GM23338 (cell line): Measurements from ENCODE around the gene ZBTB26. TPM values are rescaled to one million over a fixed set of nuclear protein-coding genes. Genes with fewer than 3 reads are reported as not detected.

ENCODE experiments used
- ATAC-seq: fragments of 200-7000 bp; cut with Tn5 transposase; 3 replicates; pipeline ENCODE4 v1.9.1; 2020
- DNase-seq: peaks from one replicate; pipeline ENCODE4 v3.0.0-alpha.2; 2015; ENCODE audit warnings: low spot score
- H2AFZ ChIP-seq: fragments of 200-600 bp; sonication (generic); 2 replicates; pipeline ENCODE4 v1.8.0; 2016; ENCODE audit warnings: antibody characterized with exemption, mild to moderate bottlenecking, moderate library complexity
- H3F3A ChIP-seq: fragments of 200-600 bp; sonication (generic); replicated peaks from 2 replicates; pipeline ENCODE4 v1.8.0; 2017; ENCODE audit warnings: antibody characterized with exemption, mixed run types, low read depth
- H3K27ac ChIP-seq: fragments of 200-600 bp; sonication (generic); 2 replicates; pipeline ENCODE4 v1.6.1; 2016; ENCODE audit warnings: low read depth
- H3K27me3 ChIP-seq: fragments of 200-600 bp; sonication (generic); 2 replicates; pipeline ENCODE4 v1.8.0; 2016; ENCODE audit warnings: mild to moderate bottlenecking, mixed run types, moderate library complexity; ENCODE audit not compliant: insufficient read depth
- H3K36me3 ChIP-seq: fragments of 200-600 bp; sonication (generic); 2 replicates; pipeline ENCODE4 v1.8.0; 2016; ENCODE audit warnings: mild to moderate bottlenecking; ENCODE audit not compliant: insufficient read depth
- H3K4me1 ChIP-seq: fragments of 200-600 bp; sonication (generic); 2 replicates; pipeline ENCODE4 v1.8.0; 2016; ENCODE audit warnings: mild to moderate bottlenecking, moderate library complexity; ENCODE audit not compliant: insufficient read depth
- H3K4me2 ChIP-seq: fragments of 200-600 bp; sonication (generic); 2 replicates; pipeline ENCODE4 v1.7.1; 2017; ENCODE audit warnings: mixed run types
- H3K4me3 ChIP-seq: fragments of 200-600 bp; sonication (generic); 2 replicates; pipeline ENCODE4 v1.6.1; 2016; ENCODE audit warnings: mixed run types
- H3K79me2 ChIP-seq: fragments of 200-600 bp; sonication (generic); replicated peaks from 2 replicates; pipeline ENCODE4 v1.8.0; 2017; ENCODE audit warnings: mild to moderate bottlenecking; ENCODE audit not compliant: insufficient read depth
- H3K9me2 ChIP-seq: fragments of 200-600 bp; sonication (generic); 2 replicates; pipeline ENCODE4 v1.8.0; 2017; ENCODE audit not compliant: insufficient read depth
- H4K20me1 ChIP-seq: fragments of 200-600 bp; sonication (generic); replicated peaks from 2 replicates; pipeline ENCODE4 v1.8.0; 2017; ENCODE audit warnings: mild to moderate bottlenecking; ENCODE audit not compliant: insufficient read depth
- H3K27ac Mint-ChIP-seq: 2 replicates; pipeline ENCODE4 v1.8.0; 2020; ENCODE audit warnings: inconsistent platforms, mild to moderate bottlenecking, moderate library complexity, mixed read lengths
- H3K27me3 Mint-ChIP-seq: 3 replicates; pipeline ENCODE4 v1.8.0; 2022; ENCODE audit warnings: low read depth, mild to moderate bottlenecking, moderate library complexity, mixed read lengths, inconsistent platforms; ENCODE audit not compliant: insufficient read depth, poor library complexity
- H3K36me3 Mint-ChIP-seq: 3 replicates; pipeline ENCODE4 v1.8.0; 2021; ENCODE audit warnings: low read depth, mild to moderate bottlenecking, inconsistent platforms, moderate library complexity, mixed read lengths
- H3K4me1 Mint-ChIP-seq: 3 replicates; pipeline ENCODE4 v1.8.0; 2020; ENCODE audit warnings: mild to moderate bottlenecking, inconsistent platforms, mixed read lengths
- H3K4me3 Mint-ChIP-seq: 3 replicates; pipeline ENCODE4 v1.8.0; 2021; ENCODE audit warnings: moderate library complexity, mild to moderate bottlenecking, inconsistent platforms, mixed read lengths
- H3K9me3 Mint-ChIP-seq: 3 replicates; pipeline ENCODE4 v1.8.0; 2020; ENCODE audit warnings: moderate library complexity, mild to moderate bottlenecking, inconsistent platforms, mixed read lengths
- CREB1 ChIP-seq: fragments of 250-450 bp; sonication (Bioruptor Pico); IDR thresholded peaks from 2 replicates; pipeline ENCODE4 v1.5.0; 2020; ENCODE audit warnings: low read depth, mild to moderate bottlenecking, moderate library complexity
- CTCF ChIP-seq, 2 experiments: fragments of 200-600 bp in 1 of 2; sonication (generic) in 1 of 2; conservative IDR thresholded peaks; 2 replicates each; pipeline versions ENCODE4 v1.5.1 to v1.6.1; 2016 to 2017; ENCODE audit warnings: antibody characterized with exemption in 2 of 2, low read depth in 2 of 2, mild to moderate bottlenecking in 2 of 2, moderate library complexity in 1 of 2
- ETS1 ChIP-seq: IDR thresholded peaks from 2 replicates; pipeline ENCODE4 v1.6.1; 2016; ENCODE audit warnings: antibody characterized with exemption
- EZH2 ChIP-seq: fragments of 200-600 bp; sonication (generic); IDR thresholded peaks from one replicate; pipeline ENCODE4 v1.8.0; 2017; ENCODE audit warnings: antibody characterized with exemption, mild to moderate bottlenecking, low read depth; ENCODE audit not compliant: unreplicated experiment
- EZH2phosphoT487 ChIP-seq: fragments of 200-600 bp; sonication (generic); IDR thresholded peaks from one replicate; pipeline ENCODE4 v1.8.1; 2018; ENCODE audit warnings: antibody characterized with exemption; ENCODE audit not compliant: unreplicated experiment
- JUNB ChIP-seq: IDR thresholded peaks from one replicate; pipeline ENCODE4 v1.6.1; 2016; ENCODE audit warnings: antibody characterized with exemption; ENCODE audit not compliant: unreplicated experiment
- NANOG ChIP-seq: IDR thresholded peaks from 2 replicates; pipeline ENCODE4 v1.6.1; 2016; ENCODE audit warnings: antibody characterized with exemption, borderline replicate concordance
- POLR2AphosphoS5 ChIP-seq: IDR thresholded peaks from 2 replicates; pipeline ENCODE4 v1.6.1; 2016; ENCODE audit warnings: antibody characterized with exemption, low read depth
- REST ChIP-seq: IDR thresholded peaks from one replicate; pipeline ENCODE4 v1.6.1; 2018; ENCODE audit warnings: antibody characterized with exemption; ENCODE audit not compliant: unreplicated experiment
- STAT1 ChIP-seq: IDR thresholded peaks from one replicate; pipeline ENCODE4 v1.6.1; 2016; ENCODE audit warnings: antibody characterized with exemption; ENCODE audit not compliant: unreplicated experiment
- ZNF114 ChIP-seq: fragments of 250-450 bp; sonication (Bioruptor Pico); IDR thresholded peaks from 2 replicates; pipeline ENCODE4 v1.5.0; 2020; ENCODE audit warnings: mild to moderate bottlenecking, moderate library complexity
- ZNF331 ChIP-seq: fragments of 250-450 bp; sonication (Bioruptor Pico); IDR thresholded peaks from 2 replicates; pipeline ENCODE4 v1.5.0; 2020; ENCODE audit warnings: low read depth, mild to moderate bottlenecking, moderate library complexity
- ZNF462 ChIP-seq: fragments of 250-450 bp; sonication (Bioruptor Pico); IDR thresholded peaks from 2 replicates; pipeline ENCODE4 v1.5.0; 2020; ENCODE audit warnings: mild to moderate bottlenecking, moderate library complexity
- polyA plus RNA-seq: library from polyadenylated mRNA; unstranded; fragments of >200 nt; fragmentation: Nextera tagmentation; extraction: Ambion mirVana; gene quantifications from 2 replicates; pipeline ENCODE4 v1.2.1, GENCODE V29; 2016
- total RNA-seq: library from RNA; depleted of rRNA; stranded (reverse); fragments of >200 nt; shearing (Covaris generic); gene quantifications from 2 replicates; pipeline ENCODE4 v1.2.3, GENCODE V29; 2014

The ZBTB26 gene
- total and polyA plus RNA-seq, 2 experiments from 2014 or later = 3.0 to 9.0 TPM

GRCh38 chr9:122955961-122956360, 24.6 kb upstream of the ZBTB26 start:
- peaks cover 12% of the 10 kb centered on the region for H3K36me3 Mint-ChIP-seq
- H3K9me3 Mint-ChIP-seq = no peaks in the 10 kb centered on the region
- no peak for ATAC-seq

More at GRCh38 chr9:122955961-122956360, 24.6 kb upstream of the ZBTB26 start:
- TF ChIP-seq ZNF462 (CRISPR knock-in tag) = no peak
- no peak for TF ChIP-seq ZNF331 (CRISPR knock-in tag)
- no peak for TF ChIP-seq JUNB
- TF ChIP-seq POLR2AphosphoS5 = no peak
- TF ChIP-seq CREB1 = no peak
- TF ChIP-seq CTCF (conservative IDR thresholded peaks at IDR 0.05; ENCODE audit: low read depth in 2 of 2) = no peak
- no peak for TF ChIP-seq NANOG
- no peak for TF ChIP-seq REST
- no peak for TF ChIP-seq ZNF114
- no peak for TF ChIP-seq EZH2phosphoT487
- no peak for TF ChIP-seq STAT1
- TF ChIP-seq ETS1 = no peak
- no peak for TF ChIP-seq EZH2
- Histone ChIP-seq H2AFZ (no peak overlapping the region), H3F3A (no peaks in the 10 kb centered on the region), H3K9me2 (no peaks in the 10 kb centered on the region), H3K36me3 (peaks cover 3% of the 10 kb centered on the region; the same call in 1 of the 2 replicates), H3K4me2 (no peak overlapping the region), H3K4me1 (peaks cover 3% of the 10 kb centered on the region; the same call in 1 of the 2 replicates), H3K4me3 (no peak overlapping the region), H3K27me3 (no peaks in the 10 kb centered on the region), H3K79me2 (peaks cover 67% of the 10 kb centered on the region), H4K20me1 (0 out of 2 replicates have a peak, but pooled peaks cover 8% of the 10 kb centered on the region), H3K27ac (no peak overlapping the region)
- Mint-ChIP-seq H3K4me1 (peaks cover 11% of the 10 kb centered on the region), H3K27ac (no peak overlapping the region), H3K27me3 (no peaks in the 10 kb centered on the region), H3K4me3 (no peak overlapping the region)
- no peak for DNase-seq
